ENCODE data around the gene SLC23A2.
A peak's percentile ranks its signal among the peaks of the same experiment; 100 is the strongest.

SLC23A2 gene

DNA sequence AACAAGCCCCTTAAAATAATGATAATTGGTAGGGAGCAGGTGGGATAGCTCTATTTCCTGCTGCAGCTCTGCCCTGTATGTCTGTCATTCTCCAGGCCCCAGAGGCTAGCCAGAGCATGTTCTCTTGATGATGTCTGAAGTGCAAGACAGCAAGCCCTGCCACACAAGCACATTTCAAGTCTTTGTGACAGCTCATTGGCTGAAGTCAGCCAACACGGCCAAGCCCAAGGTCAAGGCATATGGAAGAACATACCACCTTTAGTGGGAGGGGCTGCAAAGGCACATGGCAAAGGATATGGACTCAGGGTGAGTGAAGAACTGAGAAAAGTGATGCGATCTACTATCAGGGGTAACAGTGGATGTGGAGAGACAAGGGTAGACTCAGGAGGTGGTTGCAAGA lies 163.6 kb downstream of the SLC23A2 start:
- DNase-seq = no peak

DNA sequence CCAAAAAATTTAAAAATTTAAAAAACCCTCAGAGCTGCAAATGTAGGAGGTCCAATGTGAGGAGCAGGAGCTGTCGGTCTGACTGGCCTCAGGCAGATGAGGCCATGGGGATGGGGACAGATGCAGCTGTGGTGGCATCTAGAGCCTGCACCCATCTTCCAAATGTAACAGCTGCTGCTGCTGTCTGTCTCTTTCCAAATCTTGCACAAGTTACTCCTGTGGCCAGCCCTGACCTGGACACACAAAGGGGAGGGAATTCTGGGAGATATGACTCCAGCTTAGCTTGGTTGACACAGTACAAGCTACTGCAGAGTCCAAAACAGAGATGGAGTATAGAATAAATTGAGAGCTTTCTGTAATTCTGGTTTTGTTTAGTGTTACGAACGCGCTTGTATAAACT lies 164.4 kb downstream of the SLC23A2 start:
- no peak for DNase-seq

DNA sequence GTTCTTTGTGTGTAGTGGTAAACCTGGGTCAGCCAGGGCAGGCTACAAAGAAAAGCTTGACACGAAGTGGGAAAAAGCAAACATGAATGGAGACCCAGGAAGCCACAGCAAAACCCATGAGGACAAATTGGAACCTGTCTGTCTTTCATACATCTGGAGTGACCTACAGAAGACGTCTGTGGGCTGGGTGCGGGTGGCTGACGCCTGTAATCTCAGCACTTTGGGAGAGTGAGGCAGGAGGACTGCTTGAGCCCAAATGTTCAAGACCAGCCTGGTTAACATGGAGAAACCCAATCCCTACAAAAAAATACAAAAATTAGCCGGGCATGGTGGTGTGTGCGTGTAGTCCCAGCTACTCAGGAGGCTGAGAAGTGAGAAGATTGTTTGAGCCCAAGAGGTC lies 164.8 kb downstream of the SLC23A2 start:
- DNase-seq = no peak

DNA sequence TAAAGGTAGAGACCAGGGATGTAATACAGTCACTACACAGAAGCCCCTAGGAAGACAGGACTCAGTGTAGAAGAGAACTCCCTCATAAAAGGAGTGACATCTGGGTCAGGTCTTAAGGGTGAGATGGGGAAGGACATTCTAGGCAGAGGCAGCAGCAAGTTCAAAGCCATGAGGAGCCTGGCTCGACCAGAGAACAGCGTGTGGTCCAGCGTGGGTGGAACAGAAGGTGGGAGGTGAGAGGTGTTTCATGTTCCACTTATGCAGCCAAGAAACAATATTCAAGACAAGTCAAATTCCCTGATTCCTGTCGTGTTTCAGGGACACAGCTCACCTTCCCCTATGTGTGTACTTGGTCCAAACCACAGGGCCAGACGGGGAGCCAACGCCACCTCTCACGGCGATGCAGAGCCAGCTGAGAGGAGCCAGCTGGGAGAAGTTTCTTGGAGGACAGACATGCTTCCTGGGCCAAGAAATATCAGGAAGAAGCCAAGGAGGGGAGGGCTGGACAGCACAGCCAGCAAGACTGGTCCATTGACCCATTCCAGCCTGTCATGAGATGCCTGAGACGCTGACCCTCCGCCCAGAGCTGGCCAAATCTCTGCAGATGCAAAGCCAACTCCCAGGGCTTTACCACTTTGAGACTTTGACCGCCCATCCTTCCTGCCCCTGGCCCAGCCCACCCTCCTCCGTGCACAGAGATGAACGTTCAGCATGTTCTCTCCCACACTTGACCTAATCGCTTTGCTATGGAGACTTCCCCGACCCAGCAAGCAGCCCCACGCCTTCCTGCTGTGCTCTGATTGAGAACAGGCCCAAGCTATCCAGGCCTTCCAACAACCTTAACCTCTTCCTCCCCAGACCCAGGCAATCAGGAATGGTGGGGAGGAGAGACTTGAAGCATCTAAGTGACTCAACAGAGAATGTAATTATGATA lies 165.8 kb downstream of the SLC23A2 start:
- DNase-seq = no peak

DNA sequence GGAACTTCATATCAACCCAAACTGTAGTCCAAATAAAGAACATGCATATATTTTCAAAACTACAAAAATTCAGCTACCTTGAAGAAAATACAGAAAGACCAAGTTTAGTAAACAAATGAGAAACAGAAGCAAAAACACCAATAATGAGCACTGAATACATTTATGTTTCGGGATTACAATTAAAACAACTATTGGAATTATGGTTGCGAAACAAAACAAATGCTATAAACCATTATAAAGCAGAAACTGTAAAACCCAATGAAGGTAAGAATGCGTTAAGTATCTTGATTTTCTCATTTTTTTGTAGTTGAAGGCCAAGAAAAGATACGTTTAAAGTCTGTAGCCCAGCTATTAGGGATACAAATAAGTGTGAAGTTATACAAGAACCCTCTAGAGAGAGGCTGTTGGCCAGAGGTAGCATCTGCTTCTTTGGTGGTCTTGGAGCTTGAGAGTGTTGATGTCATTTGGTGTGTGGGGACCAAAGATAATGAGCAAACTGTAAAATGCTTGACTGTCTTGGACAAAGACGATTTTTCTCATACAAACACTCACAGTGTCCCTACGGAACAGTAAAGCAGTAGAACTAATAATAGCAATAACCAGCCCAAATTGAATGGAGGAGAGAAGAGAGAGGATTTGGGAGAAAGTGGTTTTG lies 168.1 kb downstream of the SLC23A2 start:
- DNase-seq = no peak

DNA sequence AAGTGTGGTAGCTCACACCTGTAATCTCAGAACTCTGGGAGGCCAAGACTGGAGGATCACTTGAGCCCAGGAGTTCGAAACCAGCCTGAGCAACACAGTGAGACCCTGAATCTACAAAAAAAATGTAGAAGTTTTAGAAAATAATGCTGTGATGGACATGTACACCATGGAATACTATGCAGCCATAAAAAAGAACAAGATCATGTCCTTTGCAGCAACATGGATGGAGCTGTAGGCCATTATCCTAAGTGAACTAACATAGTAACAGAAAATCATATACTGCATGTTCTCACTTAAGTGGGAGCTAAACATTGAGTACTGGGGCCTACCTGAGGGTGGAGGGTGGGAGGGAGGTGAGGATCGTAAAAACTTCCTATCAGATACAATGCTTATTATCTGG lies 168.8 kb downstream of the SLC23A2 start:
- DNase-seq = no peak

DNA sequence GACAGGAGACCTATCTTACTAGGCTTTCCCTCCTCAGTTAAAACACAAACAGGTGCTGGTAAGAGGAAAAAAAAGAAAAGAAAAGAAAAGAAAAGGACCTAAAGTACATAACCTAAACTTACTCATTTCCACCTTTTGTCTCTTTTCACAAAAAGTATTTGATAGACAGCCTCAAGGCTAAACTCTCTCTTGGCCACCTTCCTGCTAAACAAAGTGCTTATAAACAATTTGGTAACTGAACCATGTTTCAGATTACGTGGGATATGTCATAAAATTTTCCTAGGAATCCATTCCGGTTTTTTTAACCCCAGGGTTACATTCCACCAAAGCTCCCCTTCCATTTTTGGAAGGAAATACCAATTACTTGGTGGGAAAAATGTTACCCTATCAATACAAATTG lies 170.6 kb downstream of the SLC23A2 start:
- DNase-seq = no peak

DNA sequence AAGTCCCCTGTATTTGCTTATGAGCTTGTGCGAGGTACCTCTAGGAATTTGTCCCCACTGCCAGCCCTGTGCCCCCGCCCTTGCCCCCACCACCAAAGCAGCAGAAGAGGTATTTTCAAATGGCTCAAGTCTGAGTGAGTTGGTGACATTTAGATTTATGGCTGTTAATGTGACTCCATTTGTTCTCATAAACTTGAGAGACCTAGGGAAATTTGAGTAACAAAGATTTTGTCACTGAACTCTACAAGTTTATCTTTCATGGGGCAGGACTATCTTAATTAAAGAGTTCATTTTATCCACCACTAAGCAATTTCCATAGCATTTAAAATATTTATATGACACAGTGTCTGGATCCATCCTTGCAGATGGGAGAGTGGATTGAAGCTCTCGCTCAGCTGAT lies 171.1 kb downstream of the SLC23A2 start:
- no peak for DNase-seq

DNA sequence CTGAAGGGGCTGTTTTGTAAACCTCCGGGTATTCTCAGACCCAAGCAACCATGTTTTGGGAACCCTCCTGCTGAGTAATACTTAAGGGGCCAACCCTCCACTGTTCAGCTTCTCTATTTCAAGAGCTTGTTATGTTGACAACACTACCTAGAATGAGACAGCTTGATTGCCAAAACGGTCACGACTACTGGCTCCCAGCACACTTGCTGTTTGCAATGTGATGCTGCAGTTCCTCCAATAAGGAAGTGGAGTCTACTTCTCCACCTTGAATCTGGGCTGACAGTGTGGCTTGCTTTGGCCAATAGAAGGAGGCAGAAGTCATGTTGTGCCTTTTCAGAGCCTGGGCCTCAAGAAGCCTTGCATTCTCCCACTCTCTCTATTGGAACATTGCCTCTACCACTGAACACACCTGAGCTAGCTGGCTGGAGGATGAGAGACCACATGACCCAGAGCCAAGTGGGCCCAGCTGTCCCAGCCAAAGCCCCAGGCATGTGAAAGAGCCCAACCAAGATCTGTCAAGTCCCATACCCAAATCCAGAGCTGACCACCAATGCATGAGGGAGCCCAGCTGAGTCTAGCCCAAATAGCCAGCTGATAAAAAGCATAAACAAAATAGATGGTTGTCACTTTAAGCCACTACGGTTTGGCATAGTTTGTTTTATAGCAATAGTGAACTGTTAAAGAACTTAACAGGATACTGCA lies 171.6 kb downstream of the SLC23A2 start:
- DNase-seq = no peak

DNA sequence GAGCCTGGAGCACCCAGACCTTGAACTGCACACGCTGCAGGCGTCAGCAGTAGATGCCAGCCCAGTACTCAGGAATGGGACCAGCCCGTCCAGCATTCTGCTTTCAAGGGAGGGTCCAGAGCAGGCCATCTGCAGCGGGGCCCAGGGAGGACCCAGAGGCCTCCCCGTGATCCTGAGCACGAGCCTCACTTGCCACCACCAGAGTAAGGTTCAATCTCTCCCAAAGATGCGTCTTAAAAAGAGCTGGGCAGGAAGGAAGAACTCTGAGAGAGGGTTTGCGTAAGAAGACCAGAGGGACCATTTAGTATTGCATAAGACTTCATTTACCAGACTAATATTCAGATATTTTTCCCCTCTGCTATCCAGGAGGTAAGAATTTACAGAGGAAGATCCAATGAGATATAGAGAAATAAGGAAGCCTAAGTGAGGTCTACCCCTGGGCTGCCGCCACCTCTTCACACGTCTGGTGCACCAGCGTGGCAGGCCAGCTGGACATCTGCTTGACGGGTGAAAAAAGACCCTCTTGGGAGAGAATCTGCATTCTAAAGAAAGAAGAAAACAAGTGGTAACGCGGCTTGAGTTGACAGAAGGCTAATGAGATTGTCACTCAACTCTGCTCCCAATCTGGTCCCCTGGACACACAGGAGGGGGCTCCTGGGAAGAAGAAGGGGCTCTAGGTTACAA lies 172.3 kb downstream of the SLC23A2 start:
- no peak for DNase-seq

DNA sequence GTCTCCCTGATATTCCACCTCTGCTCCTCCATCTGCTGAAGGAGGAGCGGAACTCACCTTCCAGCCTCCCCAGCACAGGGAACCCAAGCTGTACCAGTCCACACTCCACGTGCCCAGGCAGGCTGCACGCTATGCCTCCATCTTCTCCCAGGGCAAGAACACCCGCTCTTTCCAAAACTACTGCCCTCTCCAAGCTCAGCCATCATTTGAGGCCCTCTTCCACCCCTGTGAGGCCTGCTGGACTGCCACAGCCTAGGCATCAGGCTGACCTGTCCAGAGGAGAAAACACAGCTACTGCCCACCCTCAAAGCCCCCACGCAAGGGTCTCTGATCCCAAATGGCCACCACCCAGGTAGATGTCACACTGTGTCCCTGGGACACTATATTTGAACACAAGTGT lies 179.7 kb downstream of the SLC23A2 start:
- DNase-seq = no peak

DNA sequence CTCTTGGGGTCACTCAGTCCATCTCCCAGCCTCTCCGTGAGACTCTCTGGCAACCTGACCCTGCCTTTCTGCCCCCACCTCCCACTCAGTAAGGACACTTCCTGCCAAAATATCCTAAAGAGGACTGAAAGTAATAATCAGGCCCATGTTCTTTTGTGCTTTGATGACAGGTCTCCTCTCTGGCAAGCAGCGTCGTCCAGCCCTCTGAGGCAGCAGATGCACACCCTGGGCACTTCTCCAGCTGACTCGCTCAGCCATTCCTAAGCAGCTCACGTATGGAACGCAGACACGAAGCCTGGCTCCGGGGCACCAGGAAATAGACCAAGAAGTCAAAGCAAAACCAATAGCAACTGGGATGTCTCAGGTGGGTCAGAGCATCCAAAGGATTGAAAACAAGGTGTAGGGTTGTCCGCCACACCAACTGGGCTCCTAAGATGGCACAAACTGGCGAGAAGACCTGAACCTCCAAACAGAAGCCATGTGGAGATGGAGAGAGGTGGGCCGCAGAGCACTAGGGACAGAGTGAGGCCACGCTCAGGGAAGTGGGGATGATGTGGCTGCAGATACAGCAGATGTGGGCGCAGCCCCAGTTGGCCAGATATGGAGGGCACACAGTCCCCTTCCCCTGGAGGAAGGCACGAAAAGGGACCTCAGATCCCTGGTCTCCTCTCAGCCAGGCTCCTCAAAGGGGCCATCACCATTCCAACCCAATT lies 180.3 kb downstream of the SLC23A2 start:
- DNase-seq = no peak

DNA sequence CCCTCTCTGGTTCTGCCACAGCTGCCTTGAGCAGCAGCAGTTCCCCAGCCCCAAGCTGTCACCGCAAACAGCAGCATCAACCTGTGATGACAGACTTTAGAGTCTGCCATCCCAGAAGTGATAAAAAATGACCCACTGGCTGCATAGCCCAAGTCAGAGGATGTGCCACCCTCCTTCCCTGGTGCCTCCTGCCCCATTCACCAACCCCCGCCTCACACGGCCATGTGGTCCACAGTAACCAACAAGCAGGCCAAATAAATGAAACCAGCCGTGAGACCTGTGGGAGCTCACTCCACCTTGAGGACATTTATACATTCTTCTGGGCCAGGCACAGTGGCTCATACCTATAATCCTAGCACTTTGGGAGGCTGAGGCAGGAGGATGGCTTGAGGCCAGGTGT lies 181.4 kb downstream of the SLC23A2 start:
- DNase-seq = no peak

DNA sequence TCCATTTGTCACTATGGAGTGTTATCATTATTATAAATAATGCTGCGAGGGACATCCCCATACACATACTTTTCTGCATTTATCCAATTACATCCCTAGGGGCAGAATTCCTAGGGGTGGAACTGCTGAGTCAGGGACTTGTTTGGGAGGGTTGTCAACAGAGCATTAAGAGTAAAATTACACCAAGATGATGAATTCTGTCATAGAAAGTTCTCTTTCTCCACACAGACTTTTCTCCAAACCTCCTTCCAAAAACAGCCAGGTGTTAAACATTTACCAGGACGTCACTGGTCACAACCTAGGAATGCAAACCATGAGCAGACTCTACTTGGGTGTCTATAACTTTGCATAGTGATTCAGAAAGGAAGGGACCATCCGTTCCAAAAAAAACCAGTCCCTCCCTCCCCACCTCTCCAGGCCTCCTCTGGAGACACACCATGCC lies 184.1 kb downstream of the SLC23A2 start:
- DNase-seq = no peak

DNA sequence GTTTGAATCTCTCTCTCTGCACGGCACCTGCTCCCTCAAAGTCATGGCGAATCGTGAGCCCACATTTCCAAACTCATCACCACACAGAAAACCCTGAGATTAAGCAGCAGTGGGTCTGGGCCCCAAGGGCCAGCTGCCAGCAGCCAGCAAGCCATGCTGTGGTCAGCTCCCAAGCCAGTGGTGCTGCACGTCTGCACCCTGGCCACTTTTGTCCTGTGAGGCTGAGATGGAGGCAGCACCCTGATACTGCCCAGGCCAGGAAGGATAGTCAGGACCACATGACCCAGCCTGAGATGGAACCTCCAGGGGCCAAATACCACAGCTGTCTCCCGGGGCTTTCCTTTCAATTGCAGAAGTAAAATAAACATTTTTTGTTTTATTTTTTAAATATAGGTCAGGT lies 185.7 kb downstream of the SLC23A2 start:
- DNase-seq = no peak

DNA sequence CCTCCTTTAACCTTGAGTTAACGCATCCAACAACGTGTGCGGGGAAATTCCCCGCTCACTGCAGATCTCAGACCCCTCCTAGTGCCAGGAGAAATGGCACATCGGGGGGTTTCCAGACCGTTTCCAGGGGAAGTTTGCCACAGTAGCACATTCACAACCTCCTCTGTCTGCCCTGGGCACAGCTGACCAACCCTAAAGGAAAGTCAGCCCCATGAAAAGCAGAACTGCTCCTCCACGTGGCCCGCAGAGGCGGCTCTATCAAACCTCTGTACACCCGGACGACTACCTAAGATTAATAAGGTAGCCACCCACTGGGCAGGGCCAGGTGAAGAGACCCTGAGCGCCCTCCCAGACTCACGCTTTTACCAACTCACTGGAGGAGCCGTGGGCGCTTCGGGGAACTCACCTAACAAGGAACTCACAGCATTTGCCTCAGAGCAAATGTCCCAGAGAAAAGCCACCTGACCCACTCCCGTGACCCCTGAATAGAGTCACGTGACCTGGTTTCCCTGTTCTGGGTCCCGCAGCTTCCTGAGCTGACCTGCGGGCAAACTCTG lies 186.5 kb downstream of the SLC23A2 start:
- peak; percentile 81 for DNase-seq

DNA sequence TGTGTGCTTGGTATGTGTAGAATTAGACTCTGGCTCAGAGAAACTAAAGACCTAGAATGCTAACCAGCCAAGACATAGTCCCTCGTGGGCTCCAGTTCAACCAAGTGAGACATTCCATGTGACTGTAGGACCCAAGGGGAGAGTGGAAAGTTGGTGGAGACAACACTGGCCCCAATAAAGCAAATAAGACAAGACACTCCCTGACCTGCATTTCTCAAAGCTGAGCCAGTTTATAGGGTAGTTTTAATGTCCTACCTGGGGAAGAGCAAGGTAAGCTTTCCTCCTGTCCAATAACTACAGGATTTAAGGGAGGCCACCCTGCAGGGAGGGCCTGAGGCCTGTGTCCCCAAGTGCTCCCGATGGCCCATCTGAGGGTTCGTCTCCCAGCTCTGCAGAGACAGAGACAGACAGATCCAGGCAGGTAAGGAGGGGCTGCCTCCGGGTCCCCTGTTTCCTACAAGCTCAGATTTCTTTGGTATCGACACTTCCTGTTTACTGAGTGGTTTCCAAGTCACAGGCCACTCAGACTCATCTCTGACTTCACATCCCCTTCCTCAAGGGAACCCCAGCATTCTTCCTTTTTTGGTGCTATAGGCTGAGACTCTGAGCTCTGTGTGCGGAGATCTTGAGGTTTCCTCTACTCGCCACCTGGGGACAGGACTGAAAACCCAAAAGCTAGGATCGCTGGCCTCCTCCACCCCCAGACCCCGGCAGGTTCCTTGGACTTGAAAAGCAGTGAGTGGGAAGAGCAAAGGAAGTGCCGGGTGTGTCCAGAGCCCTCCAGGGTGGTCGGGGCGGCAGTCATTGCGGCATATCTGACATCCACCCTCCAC lies 187.2 kb downstream of the SLC23A2 start:
- DNase-seq = peak; percentile 93

DNA sequence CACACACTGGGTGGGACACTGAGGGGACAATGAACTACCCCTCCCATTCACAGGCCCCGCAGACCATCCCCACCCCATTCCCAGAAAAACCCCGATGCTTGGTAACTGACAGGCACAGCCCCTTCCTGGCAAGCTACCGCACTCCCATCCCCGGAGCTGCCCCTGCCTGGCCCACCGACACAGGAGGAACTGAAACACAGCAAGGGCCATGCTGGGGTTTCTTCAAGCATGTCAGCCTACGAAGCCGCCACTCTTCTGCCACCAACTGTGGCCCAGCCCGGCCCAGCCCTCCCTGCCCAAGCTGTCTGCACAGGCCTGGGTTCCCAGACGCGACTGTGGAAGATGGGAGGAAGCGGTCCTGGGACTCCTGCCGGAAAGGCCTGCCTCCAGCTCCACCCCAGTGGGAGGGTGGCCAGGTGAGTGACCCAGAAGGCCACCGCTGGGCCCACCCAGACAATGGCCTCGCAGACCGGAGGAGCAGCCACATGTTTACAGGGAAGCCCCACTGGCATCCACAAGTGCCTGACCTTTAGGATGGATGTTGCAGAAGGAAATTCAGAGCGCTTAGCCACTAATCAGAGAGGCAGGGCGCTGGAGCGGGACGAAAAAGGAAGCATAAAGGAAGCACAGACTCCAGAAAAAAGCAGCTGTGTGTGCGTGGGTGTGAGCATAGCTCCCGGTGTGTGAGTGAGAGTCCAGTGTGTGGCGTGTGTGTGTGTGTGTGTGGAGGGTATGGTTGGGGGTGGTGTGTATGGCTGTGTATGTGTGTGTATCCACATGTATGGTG lies 188.0 kb downstream of the SLC23A2 start:
- DNase-seq = peak; percentile 34

DNA sequence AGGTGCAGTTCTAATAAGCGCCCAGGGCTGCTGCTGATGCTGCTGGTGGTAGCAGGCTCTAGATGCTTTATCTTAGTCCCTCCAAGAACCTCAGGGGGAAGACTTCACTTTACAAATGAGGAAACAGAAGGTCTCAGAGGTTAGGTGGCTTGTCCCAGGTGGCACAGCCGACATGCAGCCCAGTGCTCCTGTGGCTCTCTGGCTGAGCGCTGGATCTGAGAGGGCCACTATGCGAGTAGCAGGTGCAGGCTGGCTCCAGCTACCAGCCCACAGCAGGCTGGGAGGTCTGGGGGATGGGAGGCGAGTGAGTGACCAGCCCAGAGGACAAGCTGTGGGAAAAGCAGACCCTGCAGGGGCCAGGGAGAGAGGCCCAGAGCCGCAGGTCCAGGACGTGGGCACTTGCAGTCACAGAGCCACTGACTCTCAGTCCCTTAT lies 188.7 kb downstream of the SLC23A2 start:
- peak; percentile 31 for DNase-seq

DNA sequence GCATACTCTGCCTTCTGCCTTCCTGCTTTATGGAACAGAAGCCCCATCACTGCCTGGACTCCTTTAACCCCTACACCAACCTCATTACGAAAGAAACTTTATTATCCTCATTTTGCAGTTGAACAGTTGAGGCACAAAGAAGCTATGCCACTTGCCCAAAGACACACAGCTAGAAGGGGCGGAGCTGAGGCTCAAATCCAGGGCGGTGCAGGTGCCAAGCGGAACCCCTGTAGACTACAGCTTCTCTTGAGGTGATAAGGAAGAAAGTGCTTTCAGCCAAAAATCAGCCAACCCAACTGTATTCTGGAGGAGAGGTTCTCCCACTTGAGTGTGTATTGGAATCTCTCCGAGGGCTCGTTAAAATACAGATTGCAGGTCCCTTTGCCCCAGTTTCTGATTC lies 189.1 kb downstream of the SLC23A2 start:
- peak; percentile 50 for DNase-seq
